GM23338 (cell line): ENCODE data around the gene SHF. TPM values are rescaled to one million over a fixed set of nuclear protein-coding genes. Genes with fewer than 3 reads are reported as not detected.

Experiments
- ATAC-seq: fragments of 200-7000 bp; cut with Tn5 transposase; 3 replicates; pipeline ENCODE4 v1.9.1; 2020
- DNase-seq: peaks from one replicate; pipeline ENCODE4 v3.0.0-alpha.2; 2015; ENCODE audit warnings: low spot score
- H2AFZ ChIP-seq: fragments of 200-600 bp; sonication (generic); 2 replicates; pipeline ENCODE4 v1.8.0; 2016; ENCODE audit warnings: antibody characterized with exemption, mild to moderate bottlenecking, moderate library complexity
- H3F3A ChIP-seq: fragments of 200-600 bp; sonication (generic); replicated peaks from 2 replicates; pipeline ENCODE4 v1.8.0; 2017; ENCODE audit warnings: antibody characterized with exemption, mixed run types, low read depth
- H3K27ac ChIP-seq: fragments of 200-600 bp; sonication (generic); 2 replicates; pipeline ENCODE4 v1.6.1; 2016; ENCODE audit warnings: low read depth
- H3K27me3 ChIP-seq: fragments of 200-600 bp; sonication (generic); 2 replicates; pipeline ENCODE4 v1.8.0; 2016; ENCODE audit warnings: mild to moderate bottlenecking, mixed run types, moderate library complexity; ENCODE audit not compliant: insufficient read depth
- H3K36me3 ChIP-seq: fragments of 200-600 bp; sonication (generic); 2 replicates; pipeline ENCODE4 v1.8.0; 2016; ENCODE audit warnings: mild to moderate bottlenecking; ENCODE audit not compliant: insufficient read depth
- H3K4me1 ChIP-seq: fragments of 200-600 bp; sonication (generic); 2 replicates; pipeline ENCODE4 v1.8.0; 2016; ENCODE audit warnings: mild to moderate bottlenecking, moderate library complexity; ENCODE audit not compliant: insufficient read depth
- H3K4me2 ChIP-seq: fragments of 200-600 bp; sonication (generic); 2 replicates; pipeline ENCODE4 v1.7.1; 2017; ENCODE audit warnings: mixed run types
- H3K4me3 ChIP-seq: fragments of 200-600 bp; sonication (generic); 2 replicates; pipeline ENCODE4 v1.6.1; 2016; ENCODE audit warnings: mixed run types
- H3K79me2 ChIP-seq: fragments of 200-600 bp; sonication (generic); replicated peaks from 2 replicates; pipeline ENCODE4 v1.8.0; 2017; ENCODE audit warnings: mild to moderate bottlenecking; ENCODE audit not compliant: insufficient read depth
- H3K9me2 ChIP-seq: fragments of 200-600 bp; sonication (generic); 2 replicates; pipeline ENCODE4 v1.8.0; 2017; ENCODE audit not compliant: insufficient read depth
- H4K20me1 ChIP-seq: fragments of 200-600 bp; sonication (generic); replicated peaks from 2 replicates; pipeline ENCODE4 v1.8.0; 2017; ENCODE audit warnings: mild to moderate bottlenecking; ENCODE audit not compliant: insufficient read depth
- H3K27ac Mint-ChIP-seq: 2 replicates; pipeline ENCODE4 v1.8.0; 2020; ENCODE audit warnings: inconsistent platforms, mild to moderate bottlenecking, moderate library complexity, mixed read lengths
- H3K27me3 Mint-ChIP-seq: 3 replicates; pipeline ENCODE4 v1.8.0; 2022; ENCODE audit warnings: low read depth, mild to moderate bottlenecking, moderate library complexity, mixed read lengths, inconsistent platforms; ENCODE audit not compliant: insufficient read depth, poor library complexity
- H3K36me3 Mint-ChIP-seq: 3 replicates; pipeline ENCODE4 v1.8.0; 2021; ENCODE audit warnings: low read depth, mild to moderate bottlenecking, inconsistent platforms, moderate library complexity, mixed read lengths
- H3K4me1 Mint-ChIP-seq: 3 replicates; pipeline ENCODE4 v1.8.0; 2020; ENCODE audit warnings: mild to moderate bottlenecking, inconsistent platforms, mixed read lengths
- H3K4me3 Mint-ChIP-seq: 3 replicates; pipeline ENCODE4 v1.8.0; 2021; ENCODE audit warnings: moderate library complexity, mild to moderate bottlenecking, inconsistent platforms, mixed read lengths
- H3K9me3 Mint-ChIP-seq: 3 replicates; pipeline ENCODE4 v1.8.0; 2020; ENCODE audit warnings: moderate library complexity, mild to moderate bottlenecking, inconsistent platforms, mixed read lengths
- CREB1 ChIP-seq: fragments of 250-450 bp; sonication (Bioruptor Pico); IDR thresholded peaks from 2 replicates; pipeline ENCODE4 v1.5.0; 2020; ENCODE audit warnings: low read depth, mild to moderate bottlenecking, moderate library complexity
- EZH2 ChIP-seq: fragments of 200-600 bp; sonication (generic); IDR thresholded peaks from one replicate; pipeline ENCODE4 v1.8.0; 2017; ENCODE audit warnings: antibody characterized with exemption, mild to moderate bottlenecking, low read depth; ENCODE audit not compliant: unreplicated experiment
- EZH2phosphoT487 ChIP-seq: fragments of 200-600 bp; sonication (generic); IDR thresholded peaks from one replicate; pipeline ENCODE4 v1.8.1; 2018; ENCODE audit warnings: antibody characterized with exemption; ENCODE audit not compliant: unreplicated experiment
- JUNB ChIP-seq: IDR thresholded peaks from one replicate; pipeline ENCODE4 v1.6.1; 2016; ENCODE audit warnings: antibody characterized with exemption; ENCODE audit not compliant: unreplicated experiment
- NANOG ChIP-seq: IDR thresholded peaks from 2 replicates; pipeline ENCODE4 v1.6.1; 2016; ENCODE audit warnings: antibody characterized with exemption, borderline replicate concordance
- POLR2AphosphoS5 ChIP-seq: IDR thresholded peaks from 2 replicates; pipeline ENCODE4 v1.6.1; 2016; ENCODE audit warnings: antibody characterized with exemption, low read depth
- STAT1 ChIP-seq: IDR thresholded peaks from one replicate; pipeline ENCODE4 v1.6.1; 2016; ENCODE audit warnings: antibody characterized with exemption; ENCODE audit not compliant: unreplicated experiment
- ZNF114 ChIP-seq: fragments of 250-450 bp; sonication (Bioruptor Pico); IDR thresholded peaks from 2 replicates; pipeline ENCODE4 v1.5.0; 2020; ENCODE audit warnings: mild to moderate bottlenecking, moderate library complexity
- ZNF331 ChIP-seq: fragments of 250-450 bp; sonication (Bioruptor Pico); IDR thresholded peaks from 2 replicates; pipeline ENCODE4 v1.5.0; 2020; ENCODE audit warnings: low read depth, mild to moderate bottlenecking, moderate library complexity
- polyA plus RNA-seq: library from polyadenylated mRNA; unstranded; fragments of >200 nt; fragmentation: Nextera tagmentation; extraction: Ambion mirVana; gene quantifications from 2 replicates; pipeline ENCODE4 v1.2.1, GENCODE V29; 2016
- total RNA-seq: library from RNA; depleted of rRNA; stranded (reverse); fragments of >200 nt; shearing (Covaris generic); gene quantifications from 2 replicates; pipeline ENCODE4 v1.2.3, GENCODE V29; 2014
- TF ChIP-seq, protein P1 (sequence below): IDR thresholded peaks from 2 replicates; pipeline ENCODE4 v1.6.1; 2016; ENCODE audit warnings: antibody characterized with exemption
- TF ChIP-seq, protein P2 (sequence below): IDR thresholded peaks from one replicate; pipeline ENCODE4 v1.6.1; 2018; ENCODE audit warnings: antibody characterized with exemption; ENCODE audit not compliant: unreplicated experiment
- TF ChIP-seq, protein P3 (sequence below): fragments of 250-450 bp; sonication (Bioruptor Pico); IDR thresholded peaks from 2 replicates; pipeline ENCODE4 v1.5.0; 2020; ENCODE audit warnings: mild to moderate bottlenecking, moderate library complexity
- TF ChIP-seq, protein P4 (sequence below), 2 experiments: fragments of 200-600 bp in 1 of 2; sonication (generic) in 1 of 2; conservative IDR thresholded peaks; 2 replicates each; pipeline versions ENCODE4 v1.5.1 to v1.6.1; 2016 to 2017; ENCODE audit warnings: antibody characterized with exemption in 2 of 2, low read depth in 2 of 2, mild to moderate bottlenecking in 2 of 2, moderate library complexity in 1 of 2

SHF gene
- total and polyA plus RNA-seq, 2 experiments from 2014 or later, result 5.8 to 15.6 TPM

DNA sequence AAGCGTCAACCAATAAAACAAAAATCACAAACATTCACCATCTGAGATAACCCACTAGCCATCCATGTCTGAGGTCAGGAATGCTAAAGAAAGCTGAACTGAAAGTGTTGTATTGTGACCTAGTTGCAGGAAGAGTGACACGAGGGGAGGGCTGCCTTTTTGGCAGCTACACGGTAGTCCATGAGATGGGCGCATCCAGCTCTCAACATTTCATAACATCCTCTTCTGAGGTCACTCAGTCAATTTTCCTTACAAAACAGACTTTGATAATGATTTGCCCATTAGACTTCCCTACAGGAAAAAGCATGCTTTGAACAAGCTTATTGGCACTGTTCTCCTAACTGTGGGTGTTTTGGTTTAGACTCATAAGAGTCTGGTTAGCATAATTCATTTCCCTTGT lies 15.4 kb upstream of the SHF start:
- H2AFZ ChIP-seq, result no peak overlapping the region
- H3K9me3 Mint-ChIP-seq, result no peaks in the 10 kb centered on the region

More for the DNA sequence above, 15.4 kb upstream of the SHF start:
- Histone ChIP-seq H3K4me3 (no peak overlapping the region), H3K36me3 (no peaks in the 10 kb centered on the region), H4K20me1 (no peaks in the 10 kb centered on the region), H3K27ac (no peak overlapping the region), H3K27me3 (peaks cover 3% of the 10 kb centered on the region; the same call in 1 of the 2 replicates), H3F3A (no peaks in the 10 kb centered on the region), H3K4me1 (no peaks in the 10 kb centered on the region), H3K79me2 (no peaks in the 10 kb centered on the region), H3K4me2 (no peak overlapping the region), H3K9me2 (no peaks in the 10 kb centered on the region)
- no peak overlapping the region for H3K27ac Mint-ChIP-seq
- TF ChIP-seq, protein P1, sequence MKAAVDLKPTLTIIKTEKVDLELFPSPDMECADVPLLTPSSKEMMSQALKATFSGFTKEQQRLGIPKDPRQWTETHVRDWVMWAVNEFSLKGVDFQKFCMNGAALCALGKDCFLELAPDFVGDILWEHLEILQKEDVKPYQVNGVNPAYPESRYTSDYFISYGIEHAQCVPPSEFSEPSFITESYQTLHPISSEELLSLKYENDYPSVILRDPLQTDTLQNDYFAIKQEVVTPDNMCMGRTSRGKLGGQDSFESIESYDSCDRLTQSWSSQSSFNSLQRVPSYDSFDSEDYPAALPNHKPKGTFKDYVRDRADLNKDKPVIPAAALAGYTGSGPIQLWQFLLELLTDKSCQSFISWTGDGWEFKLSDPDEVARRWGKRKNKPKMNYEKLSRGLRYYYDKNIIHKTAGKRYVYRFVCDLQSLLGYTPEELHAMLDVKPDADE, result no peak
- TF ChIP-seq EZH2phosphoT487 (no peak), JUNB (no peak), STAT1 (no peak), ZNF114 (CRISPR knock-in tag) (no peak), NANOG (no peak), EZH2 (no peak), ZNF331 (CRISPR knock-in tag) (no peak), POLR2AphosphoS5 (no peak), CREB1 (no peak)
- TF ChIP-seq, protein P2, sequence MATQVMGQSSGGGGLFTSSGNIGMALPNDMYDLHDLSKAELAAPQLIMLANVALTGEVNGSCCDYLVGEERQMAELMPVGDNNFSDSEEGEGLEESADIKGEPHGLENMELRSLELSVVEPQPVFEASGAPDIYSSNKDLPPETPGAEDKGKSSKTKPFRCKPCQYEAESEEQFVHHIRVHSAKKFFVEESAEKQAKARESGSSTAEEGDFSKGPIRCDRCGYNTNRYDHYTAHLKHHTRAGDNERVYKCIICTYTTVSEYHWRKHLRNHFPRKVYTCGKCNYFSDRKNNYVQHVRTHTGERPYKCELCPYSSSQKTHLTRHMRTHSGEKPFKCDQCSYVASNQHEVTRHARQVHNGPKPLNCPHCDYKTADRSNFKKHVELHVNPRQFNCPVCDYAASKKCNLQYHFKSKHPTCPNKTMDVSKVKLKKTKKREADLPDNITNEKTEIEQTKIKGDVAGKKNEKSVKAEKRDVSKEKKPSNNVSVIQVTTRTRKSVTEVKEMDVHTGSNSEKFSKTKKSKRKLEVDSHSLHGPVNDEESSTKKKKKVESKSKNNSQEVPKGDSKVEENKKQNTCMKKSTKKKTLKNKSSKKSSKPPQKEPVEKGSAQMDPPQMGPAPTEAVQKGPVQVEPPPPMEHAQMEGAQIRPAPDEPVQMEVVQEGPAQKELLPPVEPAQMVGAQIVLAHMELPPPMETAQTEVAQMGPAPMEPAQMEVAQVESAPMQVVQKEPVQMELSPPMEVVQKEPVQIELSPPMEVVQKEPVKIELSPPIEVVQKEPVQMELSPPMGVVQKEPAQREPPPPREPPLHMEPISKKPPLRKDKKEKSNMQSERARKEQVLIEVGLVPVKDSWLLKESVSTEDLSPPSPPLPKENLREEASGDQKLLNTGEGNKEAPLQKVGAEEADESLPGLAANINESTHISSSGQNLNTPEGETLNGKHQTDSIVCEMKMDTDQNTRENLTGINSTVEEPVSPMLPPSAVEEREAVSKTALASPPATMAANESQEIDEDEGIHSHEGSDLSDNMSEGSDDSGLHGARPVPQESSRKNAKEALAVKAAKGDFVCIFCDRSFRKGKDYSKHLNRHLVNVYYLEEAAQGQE, result no peak
- TF ChIP-seq, protein P3, sequence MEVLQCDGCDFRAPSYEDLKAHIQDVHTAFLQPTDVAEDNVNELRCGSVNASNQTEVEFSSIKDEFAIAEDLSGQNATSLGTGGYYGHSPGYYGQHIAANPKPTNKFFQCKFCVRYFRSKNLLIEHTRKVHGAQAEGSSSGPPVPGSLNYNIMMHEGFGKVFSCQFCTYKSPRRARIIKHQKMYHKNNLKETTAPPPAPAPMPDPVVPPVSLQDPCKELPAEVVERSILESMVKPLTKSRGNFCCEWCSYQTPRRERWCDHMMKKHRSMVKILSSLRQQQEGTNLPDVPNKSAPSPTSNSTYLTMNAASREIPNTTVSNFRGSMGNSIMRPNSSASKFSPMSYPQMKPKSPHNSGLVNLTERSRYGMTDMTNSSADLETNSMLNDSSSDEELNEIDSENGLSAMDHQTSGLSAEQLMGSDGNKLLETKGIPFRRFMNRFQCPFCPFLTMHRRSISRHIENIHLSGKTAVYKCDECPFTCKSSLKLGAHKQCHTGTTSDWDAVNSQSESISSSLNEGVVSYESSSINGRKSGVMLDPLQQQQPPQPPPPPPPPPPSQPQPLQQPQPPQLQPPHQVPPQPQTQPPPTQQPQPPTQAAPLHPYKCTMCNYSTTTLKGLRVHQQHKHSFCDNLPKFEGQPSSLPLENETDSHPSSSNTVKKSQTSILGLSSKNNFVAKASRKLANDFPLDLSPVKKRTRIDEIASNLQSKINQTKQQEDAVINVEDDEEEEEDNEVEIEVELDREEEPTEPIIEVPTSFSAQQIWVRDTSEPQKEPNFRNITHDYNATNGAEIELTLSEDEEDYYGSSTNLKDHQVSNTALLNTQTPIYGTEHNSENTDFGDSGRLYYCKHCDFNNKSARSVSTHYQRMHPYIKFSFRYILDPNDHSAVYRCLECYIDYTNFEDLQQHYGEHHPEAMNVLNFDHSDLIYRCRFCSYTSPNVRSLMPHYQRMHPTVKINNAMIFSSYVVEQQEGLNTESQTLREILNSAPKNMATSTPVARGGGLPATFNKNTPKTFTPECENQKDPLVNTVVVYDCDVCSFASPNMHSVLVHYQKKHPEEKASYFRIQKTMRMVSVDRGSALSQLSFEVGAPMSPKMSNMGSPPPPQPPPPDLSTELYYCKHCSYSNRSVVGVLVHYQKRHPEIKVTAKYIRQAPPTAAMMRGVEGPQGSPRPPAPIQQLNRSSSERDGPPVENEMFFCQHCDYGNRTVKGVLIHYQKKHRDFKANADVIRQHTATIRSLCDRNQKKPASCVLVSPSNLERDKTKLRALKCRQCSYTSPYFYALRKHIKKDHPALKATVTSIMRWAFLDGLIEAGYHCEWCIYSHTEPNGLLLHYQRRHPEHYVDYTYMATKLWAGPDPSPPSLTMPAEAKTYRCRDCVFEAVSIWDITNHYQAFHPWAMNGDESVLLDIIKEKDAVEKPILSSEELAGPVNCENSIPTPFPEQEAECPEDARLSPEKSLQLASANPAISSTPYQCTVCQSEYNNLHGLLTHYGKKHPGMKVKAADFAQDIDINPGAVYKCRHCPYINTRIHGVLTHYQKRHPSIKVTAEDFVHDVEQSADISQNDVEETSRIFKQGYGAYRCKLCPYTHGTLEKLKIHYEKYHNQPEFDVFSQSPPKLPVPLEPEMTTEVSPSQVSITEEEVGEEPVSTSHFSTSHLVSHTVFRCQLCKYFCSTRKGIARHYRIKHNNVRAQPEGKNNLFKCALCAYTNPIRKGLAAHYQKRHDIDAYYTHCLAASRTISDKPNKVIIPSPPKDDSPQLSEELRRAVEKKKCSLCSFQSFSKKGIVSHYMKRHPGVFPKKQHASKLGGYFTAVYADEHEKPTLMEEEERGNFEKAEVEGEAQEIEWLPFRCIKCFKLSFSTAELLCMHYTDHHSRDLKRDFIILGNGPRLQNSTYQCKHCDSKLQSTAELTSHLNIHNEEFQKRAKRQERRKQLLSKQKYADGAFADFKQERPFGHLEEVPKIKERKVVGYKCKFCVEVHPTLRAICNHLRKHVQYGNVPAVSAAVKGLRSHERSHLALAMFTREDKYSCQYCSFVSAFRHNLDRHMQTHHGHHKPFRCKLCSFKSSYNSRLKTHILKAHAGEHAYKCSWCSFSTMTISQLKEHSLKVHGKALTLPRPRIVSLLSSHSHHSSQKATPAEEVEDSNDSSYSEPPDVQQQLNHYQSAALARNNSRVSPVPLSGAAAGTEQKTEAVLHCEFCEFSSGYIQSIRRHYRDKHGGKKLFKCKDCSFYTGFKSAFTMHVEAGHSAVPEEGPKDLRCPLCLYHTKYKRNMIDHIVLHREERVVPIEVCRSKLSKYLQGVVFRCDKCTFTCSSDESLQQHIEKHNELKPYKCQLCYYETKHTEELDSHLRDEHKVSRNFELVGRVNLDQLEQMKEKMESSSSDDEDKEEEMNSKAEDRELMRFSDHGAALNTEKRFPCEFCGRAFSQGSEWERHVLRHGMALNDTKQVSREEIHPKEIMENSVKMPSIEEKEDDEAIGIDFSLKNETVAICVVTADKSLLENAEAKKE, result no peak
- TF ChIP-seq, protein P4, sequence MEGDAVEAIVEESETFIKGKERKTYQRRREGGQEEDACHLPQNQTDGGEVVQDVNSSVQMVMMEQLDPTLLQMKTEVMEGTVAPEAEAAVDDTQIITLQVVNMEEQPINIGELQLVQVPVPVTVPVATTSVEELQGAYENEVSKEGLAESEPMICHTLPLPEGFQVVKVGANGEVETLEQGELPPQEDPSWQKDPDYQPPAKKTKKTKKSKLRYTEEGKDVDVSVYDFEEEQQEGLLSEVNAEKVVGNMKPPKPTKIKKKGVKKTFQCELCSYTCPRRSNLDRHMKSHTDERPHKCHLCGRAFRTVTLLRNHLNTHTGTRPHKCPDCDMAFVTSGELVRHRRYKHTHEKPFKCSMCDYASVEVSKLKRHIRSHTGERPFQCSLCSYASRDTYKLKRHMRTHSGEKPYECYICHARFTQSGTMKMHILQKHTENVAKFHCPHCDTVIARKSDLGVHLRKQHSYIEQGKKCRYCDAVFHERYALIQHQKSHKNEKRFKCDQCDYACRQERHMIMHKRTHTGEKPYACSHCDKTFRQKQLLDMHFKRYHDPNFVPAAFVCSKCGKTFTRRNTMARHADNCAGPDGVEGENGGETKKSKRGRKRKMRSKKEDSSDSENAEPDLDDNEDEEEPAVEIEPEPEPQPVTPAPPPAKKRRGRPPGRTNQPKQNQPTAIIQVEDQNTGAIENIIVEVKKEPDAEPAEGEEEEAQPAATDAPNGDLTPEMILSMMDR (conservative IDR thresholded peaks at IDR 0.05; ENCODE audit: low read depth in 2 of 2), result no peak
- H3K27me3 Mint-ChIP-seq, result peaks cover 15% of the 10 kb centered on the region
- ATAC-seq, result no peak
- H3K4me3 Mint-ChIP-seq, result no peak overlapping the region
- no peaks in the 10 kb centered on the region for H3K36me3 Mint-ChIP-seq
- DNase-seq, result no peak
- peaks cover 2% of the 10 kb centered on the region; the same call in 2 of the 3 replicates for H3K4me1 Mint-ChIP-seq
